Neural progenitor cell (in vitro differentiated cells): ENCODE measurements around the gene ARHGEF37. TPM values are rescaled to one million over a fixed set of nuclear protein-coding genes. Genes with fewer than 3 reads are reported as not detected.
A peak's percentile ranks its signal among the peaks of the same experiment; 100 is the strongest.
"Not testable (repeated sequence)": the region's sequence is repeated elsewhere in the genome, so short reads cannot be mapped to it uniquely, and the experiment has no call there.

ENCODE experiments used
- DNase-seq: peaks from one replicate; pipeline ENCODE4 v3.0.0-alpha.2; 2016; ENCODE audit warnings: low spot score
- H2AFZ ChIP-seq: fragments of 200-600 bp; sonication (generic); replicated peaks from 2 replicates; pipeline ENCODE4 v1.6.1; 2016; ENCODE audit warnings: antibody characterized with exemption
- H3F3A ChIP-seq: fragments of 200-600 bp; sonication (generic); 2 replicates; pipeline ENCODE4 v1.6.1; 2016; ENCODE audit warnings: antibody characterized with exemption, low read depth
- H3K27ac ChIP-seq: fragments of 200-600 bp; sonication (generic); 2 replicates; pipeline ENCODE4 v1.5.1; 2016; ENCODE audit warnings: mild to moderate bottlenecking
- H3K27me3 ChIP-seq: fragments of 200-600 bp; sonication (generic); 2 replicates; pipeline ENCODE4 v1.6.1; 2016; ENCODE audit warnings: mild to moderate bottlenecking, moderate library complexity
- H3K36me3 ChIP-seq: fragments of 200-600 bp; sonication (generic); 2 replicates; pipeline ENCODE4 v1.5.1; 2016
- H3K4me1 ChIP-seq: fragments of 200-600 bp; sonication (generic); 2 replicates; pipeline ENCODE4 v1.6.1; 2016; ENCODE audit warnings: mixed run types
- H3K4me2 ChIP-seq: fragments of 200-600 bp; sonication (generic); 2 replicates; pipeline ENCODE4 v1.6.1; 2016
- H3K4me3 ChIP-seq: fragments of 200-600 bp; sonication (generic); 2 replicates; pipeline ENCODE4 v1.5.1; 2016
- H3K79me2 ChIP-seq: fragments of 200-600 bp; sonication (generic); 2 replicates; pipeline ENCODE4 v1.6.1; 2016; ENCODE audit warnings: low read depth
- H3K9ac ChIP-seq: fragments of 200-600 bp; sonication (generic); 2 replicates; pipeline ENCODE4 v1.6.1; 2016
- H3K9me3 ChIP-seq: fragments of 200-600 bp; sonication (generic); 2 replicates; pipeline ENCODE4 v1.5.1; 2016; ENCODE audit warnings: low read depth
- H4K20me1 ChIP-seq: fragments of 200-600 bp; sonication (generic); 2 replicates; pipeline ENCODE4 v1.6.1; 2016; ENCODE audit warnings: low read depth
- H3K27ac Mint-ChIP-seq: 3 replicates; pipeline ENCODE4 v1.8.0; 2021; ENCODE audit warnings: mixed read lengths
- H3K27me3 Mint-ChIP-seq: 2 replicates; pipeline ENCODE4 v1.8.0; 2022; ENCODE audit warnings: low read depth, mild to moderate bottlenecking, inconsistent platforms, moderate library complexity, mixed read lengths; ENCODE audit not compliant: insufficient read depth
- H3K36me3 Mint-ChIP-seq: 3 replicates; pipeline ENCODE4 v1.8.0; 2021; ENCODE audit warnings: mixed read lengths
- H3K4me1 Mint-ChIP-seq: 3 replicates; pipeline ENCODE4 v1.8.0; 2021; ENCODE audit warnings: mixed read lengths
- H3K4me3 Mint-ChIP-seq: 3 replicates; pipeline ENCODE4 v1.8.0; 2021; ENCODE audit warnings: mild to moderate bottlenecking, moderate library complexity, mixed read lengths
- H3K9me3 Mint-ChIP-seq: 3 replicates; pipeline ENCODE4 v1.8.0; 2020; ENCODE audit warnings: mixed read lengths
- CTCF ChIP-seq: fragments of 200-600 bp; sonication (generic); IDR thresholded peaks from 2 replicates; pipeline ENCODE4 v1.5.1; 2017; ENCODE audit warnings: antibody characterized with exemption, mild to moderate bottlenecking
- EZH2 ChIP-seq: fragments of 200-600 bp; sonication (generic); IDR thresholded peaks from 2 replicates; pipeline ENCODE4 v1.6.1; 2017; ENCODE audit warnings: antibody characterized with exemption, mild to moderate bottlenecking, moderate library complexity
- EZH2phosphoT487 ChIP-seq: fragments of 200-600 bp; sonication (generic); IDR thresholded peaks from 2 replicates; pipeline ENCODE4 v1.6.1; 2017; ENCODE audit warnings: antibody characterized with exemption
- total RNA-seq: library from RNA; depleted of rRNA; stranded (reverse); fragments of >200 nt; gene quantifications from 2 replicates; pipeline ENCODE4 v1.2.3, GENCODE V29; 2015; ENCODE audit warnings: low replicate concordance

Gene ARHGEF37
- total RNA-seq, 1 donor from 2014 or later, result 0.99 TPM

DNA sequence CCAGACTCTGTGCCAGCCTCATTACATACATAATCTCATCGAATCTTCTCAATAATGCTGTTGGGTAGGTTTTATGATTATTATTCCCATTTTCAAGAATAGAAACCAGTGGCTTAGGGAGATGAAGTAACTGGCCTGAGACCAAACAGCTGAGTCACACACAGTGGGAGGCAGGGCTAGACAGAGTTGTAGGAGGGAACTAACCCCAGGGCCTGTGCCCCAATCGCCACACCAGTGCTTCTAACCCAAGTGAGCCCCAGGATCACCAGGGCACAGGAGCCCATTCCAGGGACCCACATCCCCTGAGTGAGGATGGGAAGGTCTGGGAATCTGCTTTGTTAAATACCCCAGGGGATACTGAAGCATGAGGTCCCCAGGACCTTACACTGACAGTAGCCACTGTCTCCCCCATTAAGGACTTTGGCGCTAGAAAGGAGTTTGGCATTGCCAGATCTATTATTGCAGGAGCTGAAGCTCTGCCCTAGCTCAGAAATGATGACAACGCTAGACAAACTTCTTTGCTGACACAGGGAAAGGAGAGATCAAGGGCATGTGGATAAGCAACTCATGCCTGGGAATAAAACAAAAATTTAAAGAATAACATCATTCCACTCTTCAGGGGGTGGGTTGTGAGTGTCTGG lies 85.0 kb downstream of the ARHGEF37 start:
- Mint-ChIP-seq H3K27ac (no peak overlapping the region), H3K4me3 (no peak overlapping the region), H3K4me1 (no peaks in the 10 kb centered on the region), H3K9me3 (peaks cover 13% of the 10 kb centered on the region), H3K36me3 (no peaks in the 10 kb centered on the region), H3K27me3 (peaks cover 7% of the 10 kb centered on the region)
- Histone ChIP-seq H3K27me3 (no peaks in the 10 kb centered on the region), H3F3A (no peaks in the 10 kb centered on the region), H3K27ac (no peak overlapping the region), H3K9me3 (peaks cover 8% of the 10 kb centered on the region), H3K4me3 (no peak overlapping the region), H3K79me2 (no peaks in the 10 kb centered on the region), H2AFZ (no peak overlapping the region), H3K4me1 (no peaks in the 10 kb centered on the region), H3K4me2 (no peak overlapping the region), H4K20me1 (no peaks in the 10 kb centered on the region), H3K9ac (no peak overlapping the region), H3K36me3 (no peaks in the 10 kb centered on the region)
- DNase-seq, result no peak
- no peak for TF ChIP-seq EZH2

DNA sequence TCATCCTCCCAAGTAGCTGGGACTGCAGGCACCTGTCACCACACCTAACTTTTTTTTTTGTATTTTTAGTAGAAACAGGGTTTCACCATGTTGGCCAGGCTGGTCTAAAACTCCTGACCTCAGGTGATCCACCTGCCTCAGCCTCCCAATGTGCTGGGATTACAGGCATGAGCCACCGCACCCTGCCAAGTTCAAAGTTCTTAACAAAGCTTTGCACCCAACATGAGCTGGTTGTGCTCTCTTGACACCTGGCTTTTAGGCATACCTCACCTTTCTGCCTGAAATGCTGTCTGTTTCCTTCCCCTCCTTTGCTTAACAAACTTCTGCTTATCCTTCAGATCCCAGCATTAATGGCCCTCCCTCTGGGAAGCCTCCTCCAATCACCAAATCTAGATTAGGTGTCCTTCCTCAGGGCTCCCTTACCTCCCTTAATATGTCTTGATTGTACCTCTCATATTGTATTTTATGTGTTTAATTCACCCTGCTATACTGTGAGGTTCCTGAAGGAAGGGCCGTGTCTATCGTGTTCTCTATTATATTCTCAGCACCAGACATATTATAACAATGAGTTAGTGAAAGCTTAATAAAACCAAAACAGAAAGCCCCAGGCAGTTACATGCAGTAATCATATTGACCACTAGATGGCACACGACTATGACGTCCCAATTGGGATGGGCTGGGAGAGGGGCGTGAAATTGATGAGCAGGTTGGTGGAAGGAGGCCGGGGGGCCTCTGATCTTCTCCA lies 86.0 kb downstream of the ARHGEF37 start:
- no peak overlapping the region for H2AFZ ChIP-seq
- H3K27ac ChIP-seq, result no peak overlapping the region
- Mint-ChIP-seq H3K27me3 (peaks cover 7% of the 10 kb centered on the region), H3K4me3 (no peak overlapping the region), H3K9me3 (peaks cover 22% of the 10 kb centered on the region), H3K27ac (peak overlapping the region; percentile 48), H3K4me1 (no peaks in the 10 kb centered on the region), H3K36me3 (no peaks in the 10 kb centered on the region)
- H3K4me3 ChIP-seq, result no peak overlapping the region
- H3K36me3 ChIP-seq, result no peaks in the 10 kb centered on the region
- H3K27me3 ChIP-seq, result no peaks in the 10 kb centered on the region
- no peaks in the 10 kb centered on the region for H3K4me1 ChIP-seq
- H3K4me2 ChIP-seq, result no peak overlapping the region
- peak; percentile 55 for DNase-seq
- no peaks in the 10 kb centered on the region for H4K20me1 ChIP-seq
- H3K79me2 ChIP-seq, result no peaks in the 10 kb centered on the region
- H3K9me3 ChIP-seq, result peaks cover 8% of the 10 kb centered on the region
- no peak overlapping the region for H3K9ac ChIP-seq
- TF ChIP-seq CTCF, result peak; percentile 87
- TF ChIP-seq EZH2, result no peak
- TF ChIP-seq EZH2phosphoT487, result no peak
- no peaks in the 10 kb centered on the region for H3F3A ChIP-seq

DNA sequence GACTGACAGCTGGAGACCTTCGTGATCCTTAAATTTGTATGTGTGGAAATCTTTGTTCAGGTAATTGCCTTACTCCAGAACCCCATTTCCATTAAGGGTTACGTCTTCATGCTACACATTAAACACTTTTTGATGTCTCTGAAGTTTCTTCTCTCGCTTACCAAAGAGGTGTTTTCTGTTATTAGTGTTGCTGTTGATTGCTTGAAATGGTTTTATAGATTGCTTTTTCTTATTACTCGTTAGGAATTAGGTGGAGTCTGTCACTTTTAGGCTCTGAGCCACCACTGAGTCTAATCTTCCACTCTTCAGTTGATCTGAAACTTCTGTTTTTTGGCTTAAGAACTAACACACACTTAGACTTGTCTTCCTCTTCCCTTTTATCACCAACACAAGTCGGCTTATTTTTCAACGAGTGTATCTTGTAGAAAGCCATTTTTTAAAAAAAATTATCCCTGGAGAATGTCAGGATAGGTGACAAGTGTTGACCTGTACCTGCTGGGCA lies 86.6 kb downstream of the ARHGEF37 start:
- Mint-ChIP-seq H3K27me3 (peaks cover 7% of the 10 kb centered on the region), H3K36me3 (no peaks in the 10 kb centered on the region), H3K27ac (no peak overlapping the region), H3K4me1 (no peaks in the 10 kb centered on the region), H3K4me3 (no peak overlapping the region), H3K9me3 (peaks cover 22% of the 10 kb centered on the region)
- H3K4me1 ChIP-seq, result no peaks in the 10 kb centered on the region
- H3F3A ChIP-seq, result no peaks in the 10 kb centered on the region
- TF ChIP-seq EZH2phosphoT487 (no peak), CTCF (no peak), EZH2 (no peak)
- H3K27ac ChIP-seq, result no peak overlapping the region
- H3K9me3 ChIP-seq, result peaks cover 8% of the 10 kb centered on the region
- no peak for DNase-seq
- no peaks in the 10 kb centered on the region for H4K20me1 ChIP-seq
- no peaks in the 10 kb centered on the region for H3K36me3 ChIP-seq
- no peak overlapping the region for H3K4me2 ChIP-seq
- H2AFZ ChIP-seq, result no peak overlapping the region
- no peak overlapping the region for H3K9ac ChIP-seq
- no peaks in the 10 kb centered on the region for H3K79me2 ChIP-seq
- H3K27me3 ChIP-seq, result no peaks in the 10 kb centered on the region
- no peak overlapping the region for H3K4me3 ChIP-seq

DNA sequence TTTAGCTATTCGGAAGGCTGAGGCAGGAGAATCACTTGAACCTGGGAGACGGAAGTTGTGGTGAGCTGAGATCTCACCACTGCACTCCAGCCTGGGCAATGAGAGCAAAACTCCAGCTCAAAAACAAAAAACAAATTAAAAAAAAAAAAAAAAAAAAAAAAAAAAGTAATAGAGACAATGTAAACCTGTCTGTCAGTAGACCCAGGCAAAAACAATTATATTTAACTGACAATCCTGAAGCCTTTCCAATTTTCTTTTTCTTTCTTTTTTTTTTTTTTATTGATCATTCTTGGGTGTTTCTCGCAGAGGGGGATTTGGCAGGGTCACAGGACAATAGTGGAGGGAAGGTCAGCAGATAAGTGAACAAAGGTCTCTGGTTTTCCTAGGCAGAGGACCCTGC lies 88.0 kb downstream of the ARHGEF37 start:
- H3K9me3 ChIP-seq, DNase-seq, H3K79me2 ChIP-seq, H3K27ac ChIP-seq, H3F3A ChIP-seq, H3K4me2 ChIP-seq, H3K36me3 ChIP-seq, H3K36me3 Mint-ChIP-seq, H3K27me3 Mint-ChIP-seq, H2AFZ ChIP-seq, H3K4me3 ChIP-seq, H3K4me1 ChIP-seq, H3K4me3 Mint-ChIP-seq, H3K27me3 ChIP-seq, H3K9ac ChIP-seq, H4K20me1 ChIP-seq, H3K4me1 Mint-ChIP-seq, H3K27ac Mint-ChIP-seq: not testable (repeated sequence)
- peaks cover 22% of the 10 kb centered on the region for H3K9me3 Mint-ChIP-seq
